Fibroblast of skin of left quadriceps (primary cell): ENCODE measurements around the gene ZDHHC18.
"Not testable (repeated sequence)": the region's sequence is repeated elsewhere in the genome, so short reads cannot be mapped to it uniquely, and the experiment has no call there.

Experiments used
- DNase-seq, 2 experiments: peaks; one replicate each; pipeline ENCODE4 v3.0.0-alpha.2; 2013; ENCODE audit warnings: low read depth in 2 of 2

ZDHHC18 gene

GRCh38 chr1:26833432-26834405, 7.2 kb downstream of the ZDHHC18 start:
- DNase-seq, result no peak

- DNase-seq, result not testable (repeated sequence)
Measured at GRCh38 chr1:26837665-26838064, 11.2 kb downstream of the ZDHHC18 start.

GRCh38 chr1:26838474-26839338, 12.2 kb downstream of the ZDHHC18 start:
- no peak for DNase-seq

GRCh38 chr1:26839339-26839722, 12.8 kb downstream of the ZDHHC18 start:
- DNase-seq, result no peak

GRCh38 chr1:26839779-26840178, 13.3 kb downstream of the ZDHHC18 start:
- no peak for DNase-seq

- no peak for DNase-seq
Measured at GRCh38 chr1:26844424-26845196, 18.1 kb downstream of the ZDHHC18 start.

GRCh38 chr1:26847826-26848225, 21.3 kb downstream of the ZDHHC18 start:
- not testable (repeated sequence) for DNase-seq

- no peak for DNase-seq
Measured at GRCh38 chr1:26848499-26848898, 22.0 kb downstream of the ZDHHC18 start.

GRCh38 chr1:26848941-26849774, 22.7 kb downstream of the ZDHHC18 start:
- no peak for DNase-seq

- DNase-seq, result no peak
Measured at GRCh38 chr1:26851106-26851684, 24.7 kb downstream of the ZDHHC18 start.

- DNase-seq, result no peak
Measured at GRCh38 chr1:26852701-26853100, 26.2 kb downstream of the ZDHHC18 start.

GRCh38 chr1:26853156-26853555, 26.7 kb downstream of the ZDHHC18 start:
- peak; percentile 33 to 38 for DNase-seq

GRCh38 chr1:26853600-26853999, 27.1 kb downstream of the ZDHHC18 start:
- DNase-seq, result no peak

GRCh38 chr1:26854906-26855305, 28.4 kb downstream of the ZDHHC18 start:
- no peak for DNase-seq

GRCh38 chr1:26855636-26856035, 29.1 kb downstream of the ZDHHC18 start:
- no peak for DNase-seq

GRCh38 chr1:26856181-26856580, 29.7 kb downstream of the ZDHHC18 start:
- no peak for DNase-seq

- DNase-seq, result no peak
Measured at GRCh38 chr1:26856604-26857469, 30.3 kb downstream of the ZDHHC18 start.

- no peak for DNase-seq
Measured at GRCh38 chr1:26857473-26858060, 31.1 kb downstream of the ZDHHC18 start.

- DNase-seq, result no peak
Measured at GRCh38 chr1:26858160-26858559, 31.7 kb downstream of the ZDHHC18 start.
